ENCODE measurements around the gene ZFPM1.
"Not testable (repeated sequence)": the region's sequence is repeated elsewhere in the genome, so short reads cannot be mapped to it uniquely, and the experiment has no call there.

The ZFPM1 gene

DNA sequence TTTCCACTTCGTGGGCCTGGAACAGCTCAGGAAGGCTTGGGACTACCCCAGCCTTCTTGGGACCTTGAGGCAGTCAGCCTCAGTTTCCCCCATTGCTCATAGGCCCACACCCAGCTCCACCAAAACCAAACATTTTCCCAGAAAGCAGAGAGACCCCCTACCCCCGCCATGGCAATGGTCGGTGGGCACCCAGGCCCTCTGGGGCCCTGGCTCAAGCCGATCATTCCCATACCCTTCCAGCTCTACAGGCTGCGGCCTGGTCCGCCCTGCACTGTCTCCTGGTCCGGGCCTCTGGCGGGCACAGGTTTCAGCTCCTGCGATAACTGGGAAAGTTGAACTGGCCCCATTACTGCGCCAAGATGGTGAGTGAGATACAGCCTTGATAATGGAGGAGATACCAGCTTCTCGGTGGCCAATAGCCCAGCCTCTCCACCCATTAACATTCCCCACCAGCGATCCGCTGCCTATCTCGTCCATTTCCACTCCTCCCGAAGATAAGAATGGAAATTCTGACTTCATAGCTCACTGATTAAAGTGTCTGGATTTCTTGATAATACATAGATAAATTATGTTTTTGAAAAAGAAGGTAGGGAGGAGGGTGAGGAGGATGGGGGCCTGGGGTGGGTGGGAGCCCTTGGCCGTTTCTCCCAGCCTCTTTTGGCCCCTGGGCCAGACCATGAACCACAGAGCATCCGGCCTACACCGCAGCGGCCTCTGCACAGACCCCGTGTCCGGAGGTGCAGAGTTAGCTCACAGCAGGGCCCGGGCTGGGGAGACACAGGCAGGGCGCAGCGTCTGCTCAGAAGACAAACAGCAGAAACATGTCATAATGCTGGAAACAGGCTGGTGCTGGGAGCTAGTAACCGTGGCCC is 11.6 kb downstream of the ZFPM1 start:
- DNase-seq (ENCODE audit: low read depth in 2 of 3, low spot score in 1 of 3): no peak

DNA sequence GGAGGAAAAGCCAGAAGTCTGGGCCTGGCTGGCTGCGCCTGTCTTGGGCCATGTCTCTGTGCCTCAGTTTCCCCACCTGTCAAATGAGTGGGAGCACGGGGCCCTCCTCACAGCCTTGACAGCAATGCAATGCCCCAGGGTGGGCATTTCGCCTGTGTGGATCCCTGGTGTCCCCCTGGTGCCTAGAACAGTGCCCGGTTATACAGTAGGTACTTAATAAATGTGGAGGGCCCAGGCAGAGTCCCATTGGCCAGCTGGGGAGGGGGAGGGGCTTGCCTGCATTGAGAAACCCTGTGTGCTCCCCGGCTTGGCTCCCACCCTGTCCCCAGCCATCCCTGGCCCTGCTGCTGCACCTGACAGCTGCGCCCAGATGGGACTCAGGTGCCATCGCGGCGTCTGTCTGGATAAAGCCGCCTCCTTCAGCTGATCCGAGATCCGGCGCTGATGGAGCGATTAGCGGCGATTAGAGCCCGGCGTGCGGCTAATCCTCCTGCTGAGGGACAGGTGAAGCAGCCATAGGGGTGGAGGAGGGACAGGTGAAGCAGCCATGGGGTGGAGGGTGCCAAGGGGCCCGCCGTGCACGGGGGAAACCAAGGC is 12.4 kb downstream of the ZFPM1 start:
- no peak for DNase-seq (ENCODE audit: low read depth in 2 of 3, low spot score in 1 of 3)

- DNase-seq (ENCODE audit: low read depth in 2 of 3, low spot score in 1 of 3): no peak
Measured at GRCh38 chr16:88466175-88466862, 13.2 kb downstream of the ZFPM1 start.

- no peak for DNase-seq (ENCODE audit: low read depth in 2 of 3, low spot score in 1 of 3)
Measured at GRCh38 chr16:88466949-88467348, 13.9 kb downstream of the ZFPM1 start.

GRCh38 chr16:88467541-88467944 is 14.5 kb downstream of the ZFPM1 start:
- no peak for DNase-seq (ENCODE audit: low read depth in 2 of 3, low spot score in 1 of 3)

- peak in 1 of 3 donors; percentile 20 for DNase-seq (ENCODE audit: low read depth in 2 of 3, low spot score in 1 of 3)
Measured at GRCh38 chr16:88468275-88469129, 15.4 kb downstream of the ZFPM1 start.

GRCh38 chr16:88469615-88470395 is 16.7 kb downstream of the ZFPM1 start:
- peak in 2 of 3 donors; percentile 14 to 32 for DNase-seq (ENCODE audit: low read depth in 2 of 3, low spot score in 1 of 3)

- not testable (repeated sequence) for DNase-seq (ENCODE audit: low read depth in 2 of 3, low spot score in 1 of 3)
Measured at GRCh38 chr16:88470396-88470680, 17.3 kb downstream of the ZFPM1 start.

- DNase-seq (ENCODE audit: low read depth in 2 of 3, low spot score in 1 of 3): not testable (repeated sequence)
Measured at GRCh38 chr16:88470696-88471095, 17.6 kb downstream of the ZFPM1 start.

DNA sequence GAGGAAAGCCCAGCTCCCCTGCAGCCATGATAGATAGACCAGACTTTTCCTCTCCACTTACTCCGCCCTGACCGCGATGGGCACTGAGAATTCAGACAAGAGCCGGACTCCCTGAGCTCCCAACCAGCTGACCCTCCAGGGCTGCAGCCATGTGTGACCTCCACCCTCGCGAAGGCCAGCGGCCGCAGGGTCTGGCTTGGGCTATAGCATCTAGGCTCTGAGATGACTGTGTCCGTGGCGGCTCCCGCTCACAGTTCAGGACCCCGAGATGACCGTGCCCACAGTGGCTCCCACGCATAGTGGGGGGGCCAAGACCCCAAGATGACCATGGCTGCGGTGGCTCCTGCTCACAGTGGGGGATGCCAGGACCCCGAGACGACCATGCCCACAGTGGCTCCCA is 18.0 kb downstream of the ZFPM1 start:
- no peak for DNase-seq (ENCODE audit: low read depth in 2 of 3, low spot score in 1 of 3)

DNA sequence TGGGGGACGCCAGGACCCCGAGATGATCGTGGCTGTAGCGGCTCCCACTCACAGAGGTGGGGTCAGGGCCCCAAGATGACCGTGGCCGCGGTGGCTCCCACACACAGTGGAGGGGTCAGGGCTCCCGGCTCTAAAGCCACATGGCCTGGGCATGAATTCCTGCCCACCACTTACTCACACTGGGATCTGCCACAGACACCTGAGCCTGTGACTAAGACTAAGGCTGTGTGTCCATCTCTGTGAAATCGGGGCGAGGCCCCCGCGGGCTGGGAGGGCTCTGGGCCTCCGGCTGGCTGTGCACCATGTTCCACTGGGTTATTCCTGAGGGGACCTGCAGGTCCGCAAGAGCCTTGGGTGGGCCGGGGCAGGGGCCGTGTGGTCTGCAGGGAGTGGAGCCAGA is 18.5 kb downstream of the ZFPM1 start:
- no peak for DNase-seq (ENCODE audit: low read depth in 2 of 3, low spot score in 1 of 3)

- no peak for DNase-seq (ENCODE audit: low read depth in 2 of 3, low spot score in 1 of 3)
Measured at GRCh38 chr16:88472069-88472468, 19.0 kb downstream of the ZFPM1 start.

DNA sequence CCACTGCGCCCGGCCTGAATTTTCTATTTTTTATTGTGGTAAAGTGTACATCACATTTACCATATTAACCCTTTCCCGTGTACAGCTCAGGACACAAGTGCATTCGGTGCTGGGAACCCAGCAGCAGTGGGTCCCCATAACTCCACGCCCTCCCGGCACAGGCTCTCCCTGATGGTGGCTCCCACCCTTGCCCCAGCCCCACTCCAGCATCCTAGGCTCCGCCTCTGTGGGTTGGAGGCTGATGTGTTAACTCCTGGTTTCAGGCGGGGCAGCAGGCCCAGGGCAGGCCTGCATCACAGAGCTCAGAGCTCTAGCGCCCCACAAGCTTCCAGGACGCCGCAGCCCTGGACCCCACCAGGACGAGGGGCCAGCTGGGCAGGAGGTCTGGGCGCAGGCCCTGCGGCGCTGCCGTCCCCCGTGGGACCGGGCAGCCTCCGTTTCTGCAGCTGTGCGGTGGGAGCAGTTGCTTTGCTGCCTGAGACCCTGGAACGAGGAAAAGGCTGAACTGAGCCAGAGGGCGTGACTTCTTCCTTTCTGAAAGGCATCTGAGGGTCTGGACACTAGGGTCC is 19.6 kb downstream of the ZFPM1 start:
- DNase-seq (ENCODE audit: low read depth in 2 of 3, low spot score in 1 of 3): no peak

GRCh38 chr16:88473666-88474534 is 20.8 kb downstream of the ZFPM1 start:
- DNase-seq (ENCODE audit: low read depth in 2 of 3, low spot score in 1 of 3): no peak

DNA sequence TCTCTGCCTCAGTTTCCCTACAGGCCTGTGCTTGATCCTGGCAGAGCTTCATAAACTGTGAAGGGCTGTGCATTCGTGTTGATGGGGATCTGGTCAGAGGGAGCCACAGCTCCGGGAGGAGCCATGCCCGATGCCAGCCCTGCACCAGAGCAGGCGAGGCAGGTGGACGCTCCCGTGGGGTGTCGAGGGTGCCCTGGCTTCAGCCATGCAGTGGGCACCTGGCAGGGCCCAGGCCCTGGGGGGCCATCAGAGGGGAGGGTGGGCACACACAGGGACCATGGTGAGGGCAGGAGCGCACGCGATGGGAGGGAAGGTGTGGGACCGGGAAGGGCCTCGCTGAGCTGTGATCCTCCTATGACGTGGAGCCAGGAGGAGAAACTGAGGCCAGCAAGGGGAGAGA is 22.0 kb downstream of the ZFPM1 start:
- DNase-seq (ENCODE audit: low read depth in 2 of 3, low spot score in 1 of 3): no peak

- DNase-seq (ENCODE audit: low read depth in 2 of 3, low spot score in 1 of 3): no peak
Measured at GRCh38 chr16:88476203-88476602, 23.1 kb downstream of the ZFPM1 start.

DNA sequence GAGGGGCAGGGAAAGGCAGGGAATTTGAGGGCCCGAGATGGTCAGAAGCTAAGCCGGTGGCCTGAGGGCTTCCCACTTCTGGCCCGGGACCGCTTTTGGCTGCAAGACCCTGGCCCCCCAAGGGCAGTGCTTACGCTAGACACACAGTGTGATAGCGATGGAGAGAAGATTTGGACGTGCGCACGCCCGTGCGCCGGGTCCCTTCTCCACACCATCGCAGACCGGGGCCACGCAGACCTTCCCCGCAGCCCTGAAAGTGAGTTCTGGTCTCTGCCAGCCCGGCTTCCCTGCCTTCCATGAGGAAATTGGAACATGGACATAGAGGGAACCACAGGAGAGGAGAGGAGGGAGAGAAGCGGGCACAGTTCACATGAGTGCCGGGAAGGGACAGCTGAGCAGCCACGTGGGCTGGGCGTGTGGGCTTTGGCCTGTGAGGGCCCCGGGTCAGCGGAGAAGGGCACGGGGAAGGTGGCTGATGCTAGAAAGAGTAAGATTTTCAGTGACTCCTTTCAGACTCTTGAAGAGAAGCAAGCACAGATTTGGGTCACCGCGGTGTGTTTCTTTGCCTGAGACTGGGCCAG is 23.8 kb downstream of the ZFPM1 start:
- no peak for DNase-seq (ENCODE audit: low read depth in 2 of 3, low spot score in 1 of 3)

- peak in 1 of 3 donors; percentile 15 for DNase-seq (ENCODE audit: low read depth in 2 of 3, low spot score in 1 of 3)
Measured at GRCh38 chr16:88477631-88478519, 24.8 kb downstream of the ZFPM1 start.

Data from stimulated activated CD4-positive, alpha-beta T cell treated with anti-CD3 and anti-CD28 coated beads, Interleukin-12 subunit alpha, Interleukin-12 subunit beta, amount 100 ng/mL, for 48 hours (primary cell).